Endothelial cell of umbilical vein (primary cell): Measurements from ENCODE around the gene ARHGAP21. TPM values are rescaled to one million over a fixed set of nuclear protein-coding genes. Genes with fewer than 3 reads are reported as not detected.

ENCODE experiments used
- BruUV-seq: library from RNA; stranded (reverse); fragments of 400-500 nt; replicated peaks from 2 replicates; lab custom pipeline; 2021; lab: Mats Ljungman, UMichigan
- CTCF ChIA-PET: fragments of 300-600, 350-600 bp; sonication (Branson Sonifier 250); formaldehyde crosslinking; loops from one replicate; lab custom pipeline; 2021; ENCODE audit warnings: antibody characterized with exemption, inconsistent platforms; lab: Charles Lee
- POLR2A ChIA-PET: fragments of 300-600, 350-600 bp; sonication (Branson Sonifier 250); formaldehyde crosslinking; loops from one replicate; lab custom pipeline; 2021; ENCODE audit warnings: antibody characterized with exemption, inconsistent platforms; lab: Charles Lee
- DNase-seq: peaks from one replicate; pipeline ENCODE4 v3.0.0-alpha.2; 2011; ENCODE audit warnings: low read depth, low spot score
- FAIRE-seq: peaks from 2 replicates; lab custom pipeline; 2011; peaks lifted over from hg19 to GRCh38; lab: Jason Lieb, UNC
- H2AFZ ChIP-seq: 2 replicates; pipeline ENCODE4 v1.6.0; 2012; ENCODE audit warnings: low read depth, low read length, control low read depth, inconsistent platforms
- H3K27ac ChIP-seq: 2 replicates; pipeline ENCODE4 v1.5.1; 2011; ENCODE audit warnings: low read depth, mild to moderate bottlenecking, control low read depth, low read length, moderate library complexity; ENCODE audit not compliant: insufficient read depth
- H3K27me3 ChIP-seq, 2 experiments: 2 replicates each; pipeline versions ENCODE4 v1.6.0 to v1.6.1; 2011; ENCODE audit warnings: low read length in 2 of 2, mixed read lengths in 1 of 2; ENCODE audit not compliant: control insufficient read depth in 2 of 2, insufficient read depth in 2 of 2
- H3K36me3 ChIP-seq, 2 experiments: 2 replicates in 1 of 2; 3 replicates in 1 of 2; pipeline ENCODE4 v1.5.1; 2011; ENCODE audit warnings: low read length in 2 of 2, mild to moderate bottlenecking in 1 of 2, moderate library complexity in 1 of 2; ENCODE audit not compliant: control insufficient read depth in 2 of 2, insufficient read depth in 2 of 2; ENCODE audit errors: extremely low read depth in 1 of 2
- H3K4me1 ChIP-seq: 3 replicates; pipeline ENCODE4 v1.5.1; 2011; ENCODE audit warnings: mild to moderate bottlenecking, low read length; ENCODE audit not compliant: control insufficient read depth, insufficient read depth; ENCODE audit errors: extremely low read depth
- H3K4me2 ChIP-seq: 2 replicates; pipeline ENCODE4 v1.6.1; 2011; ENCODE audit warnings: low read length, control low read depth, mixed read lengths; ENCODE audit not compliant: insufficient read depth
- H3K4me3 ChIP-seq, 3 experiments: fragments of 200-600 bp in 1 of 3; sonication (generic), shearing (Covaris generic) in 1 of 3; replicated peaks in 1 of 3; 2 replicates each; pipeline ENCODE4 v1.5.1; 2011 to 2016; ENCODE audit warnings: control low read depth in 3 of 3, low read length in 3 of 3, mild to moderate bottlenecking in 2 of 3, inconsistent platforms in 1 of 3, low read depth in 1 of 3, moderate library complexity in 1 of 3; ENCODE audit not compliant: insufficient read depth in 1 of 3
- H3K79me2 ChIP-seq: 2 replicates; pipeline ENCODE4 v1.6.0; 2012; ENCODE audit warnings: low read length, inconsistent platforms; ENCODE audit not compliant: control insufficient read depth, insufficient read depth
- H3K9ac ChIP-seq: replicated peaks from 2 replicates; pipeline ENCODE3; 2011; ENCODE audit warnings: low read length, control low read depth; ENCODE audit not compliant: insufficient read depth; ENCODE audit errors: extremely low read depth
- H3K9me1 ChIP-seq: replicated peaks from 3 replicates; pipeline ENCODE4 v1.6.0; 2011; ENCODE audit warnings: mild to moderate bottlenecking, low read length; ENCODE audit not compliant: control insufficient read depth, insufficient read depth; ENCODE audit errors: extremely low read depth
- H3K9me3 ChIP-seq: replicated peaks from 2 replicates; pipeline ENCODE4 v1.5.1; 2012; ENCODE audit warnings: low read length, inconsistent platforms; ENCODE audit not compliant: control insufficient read depth, insufficient read depth
- H4K20me1 ChIP-seq: replicated peaks from 2 replicates; pipeline ENCODE3; 2011; ENCODE audit warnings: mild to moderate bottlenecking, low read length; ENCODE audit not compliant: control insufficient read depth, insufficient read depth; ENCODE audit errors: extremely low read depth
- EZH2 ChIP-seq: IDR thresholded peaks from 2 replicates; pipeline ENCODE4 v1.6.1; 2012; ENCODE audit warnings: borderline replicate concordance, low read depth, mild to moderate bottlenecking, moderate library complexity, low read length, inconsistent platforms; ENCODE audit not compliant: severe bottlenecking
- FOS ChIP-seq: IDR thresholded peaks from 2 replicates; pipeline ENCODE4 v1.6.1; 2011; ENCODE audit warnings: mild to moderate bottlenecking, low read length, moderate library complexity, borderline replicate concordance; ENCODE audit not compliant: insufficient read depth
- GATA2 ChIP-seq: IDR thresholded peaks from 2 replicates; pipeline ENCODE4 v1.7.0; 2011; ENCODE audit warnings: low read depth, mild to moderate bottlenecking, moderate library complexity, mixed read lengths, low read length; ENCODE audit not compliant: insufficient read length, insufficient read depth
- JUN ChIP-seq: IDR thresholded peaks from 2 replicates; pipeline ENCODE4 v1.6.1; 2011; ENCODE audit warnings: borderline replicate concordance, low read depth; ENCODE audit not compliant: insufficient read length, insufficient read depth
- MYC ChIP-seq: IDR thresholded peaks from one replicate; pipeline ENCODE4 v1.6.1; 2011; ENCODE audit warnings: mild to moderate bottlenecking, low read depth, low read length
- POLR2A ChIP-seq: IDR thresholded peaks from 2 replicates; pipeline ENCODE4 v1.6.1; 2012; ENCODE audit warnings: low read depth, mild to moderate bottlenecking, control low read depth, low read length
- POLR2AphosphoS5 ChIP-seq: IDR thresholded peaks from 2 replicates; pipeline ENCODE4 v1.6.1; 2012; ENCODE audit warnings: low read depth, mild to moderate bottlenecking, control low read depth, low read length, moderate library complexity; ENCODE audit not compliant: insufficient read depth
- dilution Hi-C: fragments of 300-500 bp; cut with MboI; formaldehyde crosslinking; loops from one replicate; pipeline ENCODE4 v1.15.0; 2019; ENCODE audit warnings: low sequenced_read_pairs; ENCODE audit not compliant: extremely low pct_ligation_motif_present
- intact Hi-C: fragments of 100-400 bp; cut with micrococcal nuclease; formaldehyde crosslinking; loops from one replicate; pipeline ENCODE4 v1.10.0; 2022
- polyA plus RNA-seq, 4 experiments: library from polyadenylated mRNA; depleted of rRNA in 3 of 4; stranded (reverse) in 3 of 4; unstranded in 1 of 4; fragments of >200 nt; gene quantifications; 2 replicates each; pipeline versions ENCODE4 v1.2.1 to v1.2.3, GENCODE V29; 2011 to 2012; ENCODE audit warnings: missing spikeins in 1 of 4
- total RNA-seq: library from RNA; stranded (reverse); gene quantifications from 2 replicates; pipeline ENCODE4 v1.2.3, GENCODE V29; 2021
- TF ChIP-seq, protein P1 (sequence below), 2 donors: IDR thresholded peaks; 1 replicate in 1 of 2; 2 replicates in 1 of 2; pipeline ENCODE4 v1.5.1; 2011; ENCODE audit warnings: low read length in 2 of 2, mild to moderate bottlenecking in 2 of 2, moderate library complexity in 2 of 2, control low read depth in 1 of 2, inconsistent platforms in 1 of 2, low read depth in 1 of 2; ENCODE audit not compliant: insufficient read depth in 1 of 2; ENCODE audit errors: extremely low read depth in 1 of 2
- TF ChIP-seq, protein P2 (sequence below): IDR thresholded peaks from 2 replicates; pipeline ENCODE4 v1.6.1; 2011; ENCODE audit not compliant: insufficient read depth, insufficient read length

The ARHGAP21 gene
- total and polyA plus RNA-seq, 2 donors (not counting 3 experiments of a cell fraction or from before 2014, with no cell fraction given), result 29.5 to 97.8 TPM

DNA sequence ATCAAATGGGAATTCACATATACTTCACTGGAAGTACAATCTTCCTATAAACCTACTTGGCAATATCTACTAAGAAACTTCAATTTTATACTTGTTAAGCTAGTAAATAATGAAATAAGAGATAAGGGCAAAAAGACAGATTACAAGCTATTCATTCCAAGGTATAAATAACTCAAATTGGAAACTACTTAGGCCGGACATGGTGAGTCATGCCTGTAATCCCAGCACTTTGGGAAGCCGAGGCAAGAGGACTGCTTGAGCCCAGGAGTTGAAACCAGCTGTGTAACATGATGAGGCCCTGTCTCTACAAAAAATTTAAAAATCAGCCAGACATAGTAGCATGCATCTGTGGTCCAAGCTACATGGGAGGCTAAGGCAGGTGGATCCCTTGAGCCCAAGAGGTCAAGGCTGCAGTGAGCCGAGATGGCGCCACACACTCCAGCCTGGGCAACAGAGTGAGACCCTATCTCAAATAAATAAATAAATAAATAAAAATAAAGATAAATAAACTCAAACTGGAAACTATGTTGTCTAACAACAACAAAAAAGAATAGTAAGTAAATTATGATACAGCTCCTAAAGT lies 37.6 kb downstream of the ARHGAP21 start:
- TF ChIP-seq GATA2, result no peak
- TF ChIP-seq, protein P1, sequence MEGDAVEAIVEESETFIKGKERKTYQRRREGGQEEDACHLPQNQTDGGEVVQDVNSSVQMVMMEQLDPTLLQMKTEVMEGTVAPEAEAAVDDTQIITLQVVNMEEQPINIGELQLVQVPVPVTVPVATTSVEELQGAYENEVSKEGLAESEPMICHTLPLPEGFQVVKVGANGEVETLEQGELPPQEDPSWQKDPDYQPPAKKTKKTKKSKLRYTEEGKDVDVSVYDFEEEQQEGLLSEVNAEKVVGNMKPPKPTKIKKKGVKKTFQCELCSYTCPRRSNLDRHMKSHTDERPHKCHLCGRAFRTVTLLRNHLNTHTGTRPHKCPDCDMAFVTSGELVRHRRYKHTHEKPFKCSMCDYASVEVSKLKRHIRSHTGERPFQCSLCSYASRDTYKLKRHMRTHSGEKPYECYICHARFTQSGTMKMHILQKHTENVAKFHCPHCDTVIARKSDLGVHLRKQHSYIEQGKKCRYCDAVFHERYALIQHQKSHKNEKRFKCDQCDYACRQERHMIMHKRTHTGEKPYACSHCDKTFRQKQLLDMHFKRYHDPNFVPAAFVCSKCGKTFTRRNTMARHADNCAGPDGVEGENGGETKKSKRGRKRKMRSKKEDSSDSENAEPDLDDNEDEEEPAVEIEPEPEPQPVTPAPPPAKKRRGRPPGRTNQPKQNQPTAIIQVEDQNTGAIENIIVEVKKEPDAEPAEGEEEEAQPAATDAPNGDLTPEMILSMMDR (IDR thresholded peaks at IDR 0.05; ENCODE audit: extremely low read depth in 1 of 2, insufficient read depth in 1 of 2, low read depth in 1 of 2, low read length in 2 of 2), result no peak
- no peak for TF ChIP-seq EZH2
- TF ChIP-seq FOS, result peak; percentile 73
- no peak for TF ChIP-seq POLR2AphosphoS5
- no peak for TF ChIP-seq MYC
- peak; percentile 54 for TF ChIP-seq JUN
- TF ChIP-seq, protein P2, sequence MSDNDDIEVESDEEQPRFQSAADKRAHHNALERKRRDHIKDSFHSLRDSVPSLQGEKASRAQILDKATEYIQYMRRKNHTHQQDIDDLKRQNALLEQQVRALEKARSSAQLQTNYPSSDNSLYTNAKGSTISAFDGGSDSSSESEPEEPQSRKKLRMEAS, result no peak
- TF ChIP-seq POLR2A, result no peak

More for the DNA sequence above, 37.6 kb downstream of the ARHGAP21 start:
- H4K20me1 ChIP-seq, result no peaks in the 10 kb centered on the region
- H3K36me3 ChIP-seq, result no peaks in the 10 kb centered on the region
- H3K9me1 ChIP-seq, result no peaks in the 10 kb centered on the region
- H3K9me3 ChIP-seq, result no peaks in the 10 kb centered on the region
- peaks cover 10% of the 10 kb centered on the region for H3K4me1 ChIP-seq
- no peak overlapping the region for H3K4me2 ChIP-seq
- ChIA-PET CTCF (interaction anchor here (1.1 to 1.8 kb wide), 9 partner anchors 9 to 395 kb away, joined by 3 to 9 read pairs (median 4); no protein-coding TSS in a partner anchor), POLR2A (interaction anchor here (0.6 kb wide), 1 partner anchor 248 kb away, joined by 3 read pairs; no protein-coding TSS in a partner anchor)
- H3K4me3 ChIP-seq, result no peak overlapping the region
- intact Hi-C loops (no loop called here), dilution Hi-C loops (no loop called here)
- FAIRE-seq (peak; percentile 75), DNase-seq (peak; percentile 52)
- no peak overlapping the region for H3K9ac ChIP-seq
- H3K79me2 ChIP-seq, result peaks cover 91% of the 10 kb centered on the region
- H3K27me3 ChIP-seq, result no peaks in the 10 kb centered on the region
- BruUV-seq, result no TSS peak
- H2AFZ ChIP-seq, result no peak overlapping the region
- H3K27ac ChIP-seq, result no peak overlapping the region
